ENCODE results near the gene BRSK1. TPM values are rescaled to one million over a fixed set of nuclear protein-coding genes. Genes with fewer than 3 reads are reported as not detected.

The BRSK1 gene
- total and polyA plus RNA-seq, 2 donors (not counting 1 experiment from before 2014, with no cell fraction given) = 5.1 TPM

DNA sequence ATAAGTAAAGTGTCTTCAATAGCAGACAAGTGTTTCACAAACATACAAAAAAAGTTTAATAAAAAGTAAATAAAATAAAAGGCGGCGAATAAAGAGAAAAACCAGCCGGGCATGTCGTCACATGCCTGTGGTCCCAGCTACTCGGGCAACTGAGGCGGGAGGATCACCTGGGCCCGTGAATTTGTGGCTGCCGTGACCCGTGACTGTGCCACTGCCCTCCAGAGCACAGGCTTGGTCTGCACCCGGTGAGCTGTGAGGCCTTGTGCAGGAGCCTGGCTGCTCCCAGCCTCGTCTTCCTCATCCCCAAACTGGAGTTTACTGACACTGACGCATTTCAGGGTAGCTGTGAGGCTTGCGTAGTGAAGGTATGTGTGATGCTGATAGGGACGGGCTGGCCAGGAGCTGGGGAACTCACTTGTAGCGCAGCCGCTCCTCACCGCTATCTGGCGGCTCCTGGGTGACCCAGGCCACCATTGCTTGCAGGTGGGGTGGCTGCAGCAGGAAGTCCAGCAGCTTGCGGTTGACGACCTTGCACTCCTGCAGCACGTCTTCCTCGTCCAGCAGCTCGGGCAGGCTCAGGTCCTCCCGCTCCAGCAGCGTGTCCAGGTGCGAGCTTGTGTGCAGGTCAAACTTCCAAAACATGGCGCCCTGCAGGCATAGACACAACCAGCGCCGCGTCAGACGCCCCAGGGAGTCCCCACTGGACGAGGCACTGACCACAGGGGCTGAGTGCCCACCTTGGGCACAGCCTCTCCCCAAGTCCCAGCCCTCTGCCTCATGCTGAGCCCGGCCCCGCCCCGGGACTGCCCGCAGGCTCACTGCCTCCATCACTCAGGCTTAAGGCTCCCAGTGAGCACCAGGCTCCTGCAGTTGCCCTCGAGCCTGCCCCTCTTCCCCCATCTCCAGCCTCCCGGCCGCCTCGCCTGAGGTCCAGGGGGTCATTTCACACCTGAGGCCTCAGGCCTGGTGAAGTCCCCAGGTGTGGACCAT, 37.0 kb upstream of the BRSK1 start:
- Histone ChIP-seq H3K9ac (ENCODE audit: insufficient read depth, low read length) (no peak overlapping the region), H3K36me3 (ENCODE audit: control insufficient read depth, insufficient read depth, low read length) (peaks cover 16% of the 10 kb centered on the region), H3K79me2 (ENCODE audit: control insufficient read depth, insufficient read depth, low read length) (peaks cover 50% of the 10 kb centered on the region), H3K4me3 (replicated peaks in 1 of 4; ENCODE audit: control extremely low read depth in 1 of 4, insufficient read depth in 1 of 4, low read depth in 3 of 4, low read length in 4 of 4) (no peak overlapping the region), H2AFZ (ENCODE audit: low read length) (no peak overlapping the region), H3K27me3 (ENCODE audit: control insufficient read depth, insufficient read depth, low read length) (no peaks in the 10 kb centered on the region), H3K9me3 (ENCODE audit: control insufficient read depth, insufficient read depth, low read depth, low read length) (no peaks in the 10 kb centered on the region), H3K4me2 (ENCODE audit: extremely low read depth, insufficient read depth, low read length) (no peak overlapping the region), H4K20me1 (ENCODE audit: control insufficient read depth, extremely low read depth, insufficient read depth, low read length) (peaks cover 3% of the 10 kb centered on the region), H3K4me1 (ENCODE audit: control insufficient read depth, extremely low read depth, insufficient read depth, low read length) (no peaks in the 10 kb centered on the region), H3K27ac (ENCODE audit: insufficient read depth, low read length) (no peak overlapping the region)
- no peak for DNase-seq (ENCODE audit: low read depth in 2 of 2)
- no peak for TF ChIP-seq EZH2 (IDR thresholded peaks at IDR 0.05; ENCODE audit: low read length, missing control alignments)
- TF ChIP-seq, protein P1, sequence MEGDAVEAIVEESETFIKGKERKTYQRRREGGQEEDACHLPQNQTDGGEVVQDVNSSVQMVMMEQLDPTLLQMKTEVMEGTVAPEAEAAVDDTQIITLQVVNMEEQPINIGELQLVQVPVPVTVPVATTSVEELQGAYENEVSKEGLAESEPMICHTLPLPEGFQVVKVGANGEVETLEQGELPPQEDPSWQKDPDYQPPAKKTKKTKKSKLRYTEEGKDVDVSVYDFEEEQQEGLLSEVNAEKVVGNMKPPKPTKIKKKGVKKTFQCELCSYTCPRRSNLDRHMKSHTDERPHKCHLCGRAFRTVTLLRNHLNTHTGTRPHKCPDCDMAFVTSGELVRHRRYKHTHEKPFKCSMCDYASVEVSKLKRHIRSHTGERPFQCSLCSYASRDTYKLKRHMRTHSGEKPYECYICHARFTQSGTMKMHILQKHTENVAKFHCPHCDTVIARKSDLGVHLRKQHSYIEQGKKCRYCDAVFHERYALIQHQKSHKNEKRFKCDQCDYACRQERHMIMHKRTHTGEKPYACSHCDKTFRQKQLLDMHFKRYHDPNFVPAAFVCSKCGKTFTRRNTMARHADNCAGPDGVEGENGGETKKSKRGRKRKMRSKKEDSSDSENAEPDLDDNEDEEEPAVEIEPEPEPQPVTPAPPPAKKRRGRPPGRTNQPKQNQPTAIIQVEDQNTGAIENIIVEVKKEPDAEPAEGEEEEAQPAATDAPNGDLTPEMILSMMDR (conservative IDR thresholded peaks at IDR 0.05 in 1 of 2, IDR thresholded peaks at IDR 0.05 in 1 of 2; ENCODE audit: low read depth in 1 of 2, low read length in 2 of 2) = no peak

DNA sequence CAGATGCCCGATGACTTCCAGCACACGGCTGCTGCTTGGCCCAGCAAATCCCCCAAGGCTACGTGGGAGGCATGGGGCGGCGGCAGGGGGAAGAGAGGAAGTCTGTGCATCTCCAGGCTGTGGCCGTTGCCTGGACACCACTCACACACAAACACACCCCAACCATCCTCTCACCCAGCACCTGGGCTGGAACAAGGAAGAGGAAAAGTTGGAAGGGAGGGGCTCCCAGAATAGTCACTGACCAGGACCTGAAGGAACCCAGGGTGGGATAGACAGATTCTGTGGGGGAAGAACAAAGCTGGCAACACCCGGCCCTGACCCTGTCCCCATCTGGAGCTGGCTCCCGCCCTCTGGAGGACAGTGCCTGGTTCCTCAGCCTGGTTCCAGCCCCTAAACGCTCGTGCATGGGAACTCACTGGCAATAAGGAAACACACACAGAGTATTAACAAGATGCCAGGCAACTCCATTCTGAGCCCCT, 36.1 kb upstream of the BRSK1 start:
- H3K4me1 ChIP-seq (ENCODE audit: control insufficient read depth, extremely low read depth, insufficient read depth, low read length) = no peaks in the 10 kb centered on the region
- peak in 1 of 2 donors; percentile 26 for DNase-seq (ENCODE audit: low read depth in 2 of 2)
- H3K4me2 ChIP-seq (ENCODE audit: extremely low read depth, insufficient read depth, low read length) = no peak overlapping the region
- H3K4me3 ChIP-seq (replicated peaks in 1 of 4; ENCODE audit: control extremely low read depth in 1 of 4, insufficient read depth in 1 of 4, low read depth in 3 of 4, low read length in 4 of 4) = no peak overlapping the region
- peaks cover 3% of the 10 kb centered on the region for H4K20me1 ChIP-seq (ENCODE audit: control insufficient read depth, extremely low read depth, insufficient read depth, low read length)
- H2AFZ ChIP-seq (ENCODE audit: low read length) = no peak overlapping the region
- no peak overlapping the region for H3K9ac ChIP-seq (ENCODE audit: insufficient read depth, low read length)
- no peaks in the 10 kb centered on the region for H3K9me3 ChIP-seq (ENCODE audit: control insufficient read depth, insufficient read depth, low read depth, low read length)
- no peaks in the 10 kb centered on the region for H3K27me3 ChIP-seq (ENCODE audit: control insufficient read depth, insufficient read depth, low read length)
- peaks cover 11% of the 10 kb centered on the region for H3K36me3 ChIP-seq (ENCODE audit: control insufficient read depth, insufficient read depth, low read length)
- H3K79me2 ChIP-seq (ENCODE audit: control insufficient read depth, insufficient read depth, low read length) = peaks cover 58% of the 10 kb centered on the region
- TF ChIP-seq EZH2 (IDR thresholded peaks at IDR 0.05; ENCODE audit: low read length, missing control alignments) = no peak
- TF ChIP-seq, protein P1 (conservative IDR thresholded peaks at IDR 0.05 in 1 of 2, IDR thresholded peaks at IDR 0.05 in 1 of 2; ENCODE audit: low read depth in 1 of 2, low read length in 2 of 2) = no peak
- H3K27ac ChIP-seq (ENCODE audit: insufficient read depth, low read length) = peak overlapping the region; percentile 1

DNA sequence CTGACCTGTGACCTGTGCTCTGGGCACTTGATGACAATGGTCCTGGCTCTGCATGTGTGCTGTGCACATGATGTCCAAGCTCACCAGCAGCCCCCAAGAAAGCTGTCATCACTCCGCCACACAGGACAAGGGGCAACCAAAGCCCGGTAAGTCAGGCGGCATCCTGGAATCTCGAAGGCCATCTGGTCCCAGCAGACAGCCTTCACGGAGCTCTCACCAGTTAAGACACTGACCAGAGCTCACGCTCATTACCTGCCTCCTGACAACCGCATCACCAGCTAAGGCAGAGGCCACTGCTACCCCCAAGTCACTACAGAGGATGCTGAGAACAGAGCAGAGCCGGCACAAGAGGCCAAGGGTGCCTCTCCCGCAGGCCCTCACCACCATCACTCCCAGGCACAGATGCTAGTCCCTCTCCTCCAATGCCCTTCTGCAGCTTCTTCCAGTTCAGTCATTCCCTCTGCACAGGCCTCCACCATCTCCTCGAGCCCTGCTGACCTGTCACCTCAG, 35.6 kb upstream of the BRSK1 start:
- Histone ChIP-seq H3K36me3 (ENCODE audit: control insufficient read depth, insufficient read depth, low read length) (peaks cover 11% of the 10 kb centered on the region), H4K20me1 (ENCODE audit: control insufficient read depth, extremely low read depth, insufficient read depth, low read length) (peaks cover 3% of the 10 kb centered on the region), H3K27me3 (ENCODE audit: control insufficient read depth, insufficient read depth, low read length) (no peaks in the 10 kb centered on the region), H3K4me1 (ENCODE audit: control insufficient read depth, extremely low read depth, insufficient read depth, low read length) (no peaks in the 10 kb centered on the region), H2AFZ (ENCODE audit: low read length) (no peak overlapping the region), H3K4me3 (replicated peaks in 1 of 4; ENCODE audit: control extremely low read depth in 1 of 4, insufficient read depth in 1 of 4, low read depth in 3 of 4, low read length in 4 of 4) (no peak overlapping the region), H3K9ac (ENCODE audit: insufficient read depth, low read length) (no peak overlapping the region), H3K79me2 (ENCODE audit: control insufficient read depth, insufficient read depth, low read length) (peaks cover 63% of the 10 kb centered on the region), H3K9me3 (ENCODE audit: control insufficient read depth, insufficient read depth, low read depth, low read length) (no peaks in the 10 kb centered on the region), H3K27ac (ENCODE audit: insufficient read depth, low read length) (peak overlapping the region; percentile 1), H3K4me2 (ENCODE audit: extremely low read depth, insufficient read depth, low read length) (no peak overlapping the region)
- no peak for DNase-seq (ENCODE audit: low read depth in 2 of 2)
- TF ChIP-seq, protein P1 (conservative IDR thresholded peaks at IDR 0.05 in 1 of 2, IDR thresholded peaks at IDR 0.05 in 1 of 2; ENCODE audit: low read depth in 1 of 2, low read length in 2 of 2) = no peak
- no peak for TF ChIP-seq EZH2 (IDR thresholded peaks at IDR 0.05; ENCODE audit: low read length, missing control alignments)

Measured in fibroblast of lung (primary cell).